SK-N-SH (cell line): ENCODE measurements around the gene SYTL5. TPM values are rescaled to one million over a fixed set of nuclear protein-coding genes. Genes with fewer than 3 reads are reported as not detected.

ENCODE experiments used
- CTCF ChIA-PET: fragments of 300-600, 350-600 bp; formaldehyde crosslinking; extraction: SDS; loops from one replicate; lab custom pipeline; 2021; lab: Yijun Ruan, JAX
- POLR2A ChIA-PET: fragments of 350-600 bp; sonication (Branson Sonifier 250); formaldehyde crosslinking; extraction: SDS; loops from one replicate; lab custom pipeline; 2020; ENCODE audit warnings: antibody characterized with exemption, inconsistent platforms; lab: Yijun Ruan, JAX
- DNase-seq: peaks from one replicate; pipeline ENCODE4 v3.0.0; 2012
- H2AFZ ChIP-seq: fragments of 200-600 bp; sonication (generic); 2 replicates; pipeline ENCODE4 v1.8.1; 2016; ENCODE audit warnings: antibody characterized with exemption, mild to moderate bottlenecking, low read depth
- H3F3A ChIP-seq: fragments of 200-600 bp; sonication (generic); replicated peaks from 2 replicates; pipeline ENCODE3; 2016; ENCODE audit warnings: antibody characterized with exemption, mild to moderate bottlenecking; ENCODE audit not compliant: insufficient read depth
- H3K27ac ChIP-seq, 2 experiments: fragments of 200-500 bp in 1 of 2; fragments of 200-600 bp in 1 of 2; sonication (Bioruptor generic) in 1 of 2; sonication (generic), shearing (Covaris generic) in 1 of 2; 2 replicates each; pipeline versions ENCODE4 v1.5.1 to v1.6.1; 2014 to 2016; ENCODE audit warnings: low read depth in 2 of 2, inconsistent platforms in 1 of 2, low read length in 1 of 2, mild to moderate bottlenecking in 1 of 2, mixed read lengths in 1 of 2
- H3K27me3 ChIP-seq: fragments of 200-600 bp; sonication (generic), shearing (Covaris generic); 2 replicates; pipeline ENCODE4 v1.6.1; 2016; ENCODE audit warnings: mixed run types; ENCODE audit not compliant: insufficient read depth
- H3K36me3 ChIP-seq, 2 experiments: fragments of 200-500 bp in 1 of 2; fragments of 200-600 bp in 1 of 2; sonication (Bioruptor generic) in 1 of 2; sonication (generic) in 1 of 2; replicated peaks in 1 of 2; 2 replicates each; pipeline versions ENCODE3 to v1.5.1; 2014 to 2016; ENCODE audit warnings: low read length in 1 of 2, mild to moderate bottlenecking in 1 of 2; ENCODE audit not compliant: insufficient read depth in 2 of 2, control insufficient read depth in 1 of 2
- H3K4me1 ChIP-seq, 2 experiments: fragments of 200-500 bp in 1 of 2; fragments of 200-600 bp in 1 of 2; sonication (Bioruptor generic) in 1 of 2; sonication (generic), shearing (Covaris generic) in 1 of 2; 2 replicates each; pipeline versions ENCODE4 v1.5.1 to v1.6.1; 2014 to 2016; ENCODE audit warnings: low read depth in 1 of 2, low read length in 1 of 2, mixed run types in 1 of 2; ENCODE audit not compliant: insufficient read depth in 2 of 2, control insufficient read depth in 1 of 2
- H3K4me2 ChIP-seq: fragments of 200-600 bp; sonication (generic), shearing (Covaris generic); 2 replicates; pipeline ENCODE4 v1.6.1; 2017; ENCODE audit warnings: mixed run types
- H3K4me3 ChIP-seq, 2 experiments: fragments of 200-500 bp in 1 of 2; fragments of 200-600 bp in 1 of 2; sonication (Bioruptor generic) in 1 of 2; sonication (generic), shearing (Covaris generic) in 1 of 2; 2 replicates each; pipeline versions ENCODE4 v1.5.1 to v1.8.1; 2014 to 2016; ENCODE audit warnings: low read depth in 2 of 2, inconsistent platforms in 1 of 2, low read length in 1 of 2, mild to moderate bottlenecking in 1 of 2, mixed read lengths in 1 of 2, moderate library complexity in 1 of 2
- H3K79me2 ChIP-seq: fragments of 200-600 bp; sonication (generic); 2 replicates; pipeline ENCODE4 v1.8.1; 2017; ENCODE audit warnings: mild to moderate bottlenecking; ENCODE audit not compliant: insufficient read depth
- H3K9ac ChIP-seq: fragments of 200-600 bp; sonication (generic); 2 replicates; pipeline ENCODE4 v1.6.1; 2017; ENCODE audit warnings: mixed run types
- H3K9me2 ChIP-seq: fragments of 200-600 bp; sonication (generic); 2 replicates; pipeline ENCODE4 v1.6.1; 2017; ENCODE audit warnings: mixed run types
- H3K9me3 ChIP-seq: fragments of 200-600 bp; sonication (generic); 2 replicates; pipeline ENCODE4 v1.6.1; 2017; ENCODE audit warnings: mixed run types, mild to moderate bottlenecking, moderate library complexity
- H4K20me1 ChIP-seq: fragments of 200-600 bp; sonication (generic); 2 replicates; pipeline ENCODE4 v1.6.1; 2017; ENCODE audit warnings: mild to moderate bottlenecking, mixed run types; ENCODE audit not compliant: insufficient read depth
- CHD2 ChIP-seq: fragments of 150-350 bp; IDR thresholded peaks from 2 replicates; pipeline ENCODE4 v1.6.1; 2018; ENCODE audit warnings: low read length; ENCODE audit not compliant: partially characterized antibody
- CTCF ChIP-seq: fragments of 200-600 bp; sonication (generic); IDR thresholded peaks from 2 replicates; pipeline ENCODE4 v1.6.1; 2017; ENCODE audit warnings: antibody characterized with exemption, mild to moderate bottlenecking, moderate library complexity
- FOSL2 ChIP-seq: IDR thresholded peaks from 2 replicates; pipeline ENCODE4 v1.4.0; 2012; ENCODE audit warnings: low read depth, mild to moderate bottlenecking, moderate library complexity, borderline replicate concordance
- FOXJ3 ChIP-seq: sonication (generic); formaldehyde crosslinking; IDR thresholded peaks from 2 replicates; pipeline ENCODE4 v1.5.1; 2020; ENCODE audit warnings: mild to moderate bottlenecking, missing genetic modification reagents
- FOXM1 ChIP-seq: IDR thresholded peaks from 2 replicates; pipeline ENCODE4 v1.4.0; 2012; ENCODE audit warnings: low read depth, mild to moderate bottlenecking
- MAX ChIP-seq: IDR thresholded peaks from 2 replicates; pipeline ENCODE4 v1.4.0; 2012; ENCODE audit warnings: low read depth
- MEF2A ChIP-seq: IDR thresholded peaks from 2 replicates; pipeline ENCODE4 v1.4.0; 2012; ENCODE audit warnings: low read depth, borderline replicate concordance
- NFIC ChIP-seq: IDR thresholded peaks from 2 replicates; pipeline ENCODE4 v1.4.0; 2012; ENCODE audit warnings: borderline replicate concordance
- NRF1 ChIP-seq: IDR thresholded peaks from 2 replicates; pipeline ENCODE4 v1.6.1; 2012; ENCODE audit warnings: low read depth, mild to moderate bottlenecking, low read length
- PBX3 ChIP-seq: IDR thresholded peaks from 2 replicates; pipeline ENCODE4; 2012
- POLR2AphosphoS5 ChIP-seq: IDR thresholded peaks from 2 replicates; pipeline ENCODE4 v1.6.1; 2012; ENCODE audit warnings: low read depth, low read length
- RAD21 ChIP-seq: IDR thresholded peaks from 2 replicates; pipeline ENCODE4 v1.6.1; 2012; ENCODE audit warnings: mild to moderate bottlenecking, low read length
- RFX5 ChIP-seq: IDR thresholded peaks from 2 replicates; pipeline ENCODE4 v1.6.1; 2012; ENCODE audit warnings: mild to moderate bottlenecking, improper control_type of control experiment, low read length
- SMC3 ChIP-seq: IDR thresholded peaks from 2 replicates; pipeline ENCODE4 v1.6.1; 2012; ENCODE audit warnings: low read depth, low read length, improper control_type of control experiment
- TEAD4 ChIP-seq: IDR thresholded peaks from 2 replicates; pipeline ENCODE4 v1.4.0; 2012; ENCODE audit warnings: mild to moderate bottlenecking, borderline replicate concordance; ENCODE audit not compliant: insufficient read depth
- WGBS: methylation state at CpG from one replicate; pipeline ENCODE4 v1.1.6; 2017; ENCODE audit warnings: low lambda C conversion rate; 5-methylcytosine and 5-hydroxymethylcytosine counted together
- polyA plus RNA-seq, 3 experiments: library from polyadenylated mRNA; depleted of rRNA; stranded (reverse); fragments of >200 nt; gene quantifications; 2 replicates each; pipeline ENCODE4 v1.2.3, GENCODE V29; 2012
- TF ChIP-seq, protein P1 (sequence below): IDR thresholded peaks from 2 replicates; pipeline ENCODE4 v1.4.0; 2012; ENCODE audit warnings: low read depth, borderline replicate concordance
- TF ChIP-seq, protein P2 (sequence below): fragments of 150-350 bp; IDR thresholded peaks from 2 replicates; pipeline ENCODE4 v1.6.1; 2017; ENCODE audit warnings: antibody characterized with exemption, low read length, low read depth, borderline replicate concordance
- TF ChIP-seq, protein P3 (sequence below): fragments of 150-350 bp; IDR thresholded peaks from 2 replicates; pipeline ENCODE4 v1.6.1; 2016; ENCODE audit warnings: mild to moderate bottlenecking, low read depth, low read length

SYTL5 gene
- polyA plus RNA-seq, 1 of the 3 experiments (the other 2 are of a cell fraction), result 0.74 TPM

DNA sequence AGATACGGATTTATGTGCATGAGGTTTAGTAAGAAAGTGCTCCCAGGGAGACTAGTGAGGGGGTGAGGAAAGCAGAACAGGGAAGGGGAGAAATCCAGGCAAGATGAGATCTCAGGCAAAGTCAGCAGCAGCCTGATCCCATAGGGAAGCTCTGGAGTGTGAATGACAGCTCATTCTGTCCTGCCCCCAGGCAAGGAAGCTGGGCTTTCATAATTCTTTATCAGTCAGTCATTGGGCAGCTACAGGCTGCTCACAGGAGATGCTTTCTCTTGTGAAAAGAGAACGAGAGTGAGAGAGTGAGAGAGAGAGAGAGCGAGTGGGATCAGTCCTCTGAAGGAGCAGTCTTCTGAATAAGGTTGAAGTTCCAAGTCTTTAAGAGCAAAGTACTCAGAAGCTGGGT is 166.2 kb downstream of the SYTL5 start:
- Histone ChIP-seq H3F3A (no peaks in the 10 kb centered on the region), H3K9ac (no peak overlapping the region), H3K27ac (no peak overlapping the region), H3K4me1 (no peaks in the 10 kb centered on the region), H2AFZ (no peak overlapping the region), H3K9me2 (no peaks in the 10 kb centered on the region), H3K4me2 (no peak overlapping the region), H3K4me3 (no peak overlapping the region), H3K27me3 (no peaks in the 10 kb centered on the region), H3K9me3 (no peaks in the 10 kb centered on the region), H3K79me2 (no peaks in the 10 kb centered on the region), H3K36me3 (no peaks in the 10 kb centered on the region), H4K20me1 (no peaks in the 10 kb centered on the region)
- TF ChIP-seq NRF1 (no peak), MAX (no peak), FOXM1 (no peak), FOSL2 (no peak), POLR2AphosphoS5 (no peak)
- TF ChIP-seq, protein P1, sequence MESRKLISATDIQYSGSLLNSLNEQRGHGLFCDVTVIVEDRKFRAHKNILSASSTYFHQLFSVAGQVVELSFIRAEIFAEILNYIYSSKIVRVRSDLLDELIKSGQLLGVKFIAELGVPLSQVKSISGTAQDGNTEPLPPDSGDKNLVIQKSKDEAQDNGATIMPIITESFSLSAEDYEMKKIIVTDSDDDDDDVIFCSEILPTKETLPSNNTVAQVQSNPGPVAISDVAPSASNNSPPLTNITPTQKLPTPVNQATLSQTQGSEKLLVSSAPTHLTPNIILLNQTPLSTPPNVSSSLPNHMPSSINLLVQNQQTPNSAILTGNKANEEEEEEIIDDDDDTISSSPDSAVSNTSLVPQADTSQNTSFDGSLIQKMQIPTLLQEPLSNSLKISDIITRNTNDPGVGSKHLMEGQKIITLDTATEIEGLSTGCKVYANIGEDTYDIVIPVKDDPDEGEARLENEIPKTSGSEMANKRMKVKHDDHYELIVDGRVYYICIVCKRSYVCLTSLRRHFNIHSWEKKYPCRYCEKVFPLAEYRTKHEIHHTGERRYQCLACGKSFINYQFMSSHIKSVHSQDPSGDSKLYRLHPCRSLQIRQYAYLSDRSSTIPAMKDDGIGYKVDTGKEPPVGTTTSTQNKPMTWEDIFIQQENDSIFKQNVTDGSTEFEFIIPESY, result no peak
- TF ChIP-seq, protein P2, sequence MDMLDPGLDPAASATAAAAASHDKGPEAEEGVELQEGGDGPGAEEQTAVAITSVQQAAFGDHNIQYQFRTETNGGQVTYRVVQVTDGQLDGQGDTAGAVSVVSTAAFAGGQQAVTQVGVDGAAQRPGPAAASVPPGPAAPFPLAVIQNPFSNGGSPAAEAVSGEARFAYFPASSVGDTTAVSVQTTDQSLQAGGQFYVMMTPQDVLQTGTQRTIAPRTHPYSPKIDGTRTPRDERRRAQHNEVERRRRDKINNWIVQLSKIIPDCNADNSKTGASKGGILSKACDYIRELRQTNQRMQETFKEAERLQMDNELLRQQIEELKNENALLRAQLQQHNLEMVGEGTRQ, result no peak
- POLR2A ChIA-PET, result no interaction called here
- 15% methylated on average over 3 of the region's 3 CpGs for WGBS
- DNase-seq, result no peak
- CTCF ChIA-PET, result interaction anchor here (1.8 to 4.4 kb wide), 3 partner anchors 19 to 427 kb away, joined by 5 to 22 read pairs (median 8); no protein-coding TSS in a partner anchor

- POLR2A ChIA-PET, result no interaction called here
- Histone ChIP-seq H3K4me1 (no peaks in the 10 kb centered on the region), H3K79me2 (no peaks in the 10 kb centered on the region), H2AFZ (no peak overlapping the region), H3K4me2 (no peak overlapping the region), H3K9ac (no peak overlapping the region), H3K27me3 (no peaks in the 10 kb centered on the region), H4K20me1 (no peaks in the 10 kb centered on the region), H3K4me3 (no peak overlapping the region), H3F3A (no peaks in the 10 kb centered on the region), H3K36me3 (no peaks in the 10 kb centered on the region), H3K9me2 (no peaks in the 10 kb centered on the region), H3K27ac (no peak overlapping the region), H3K9me3 (no peaks in the 10 kb centered on the region)
- 17% methylated on average over 3 of the region's 3 CpGs for WGBS
- CTCF ChIA-PET, result interaction anchor here (0.6 to 4.4 kb wide), 15 partner anchors 9 to 435 kb away, joined by 3 to 30 read pairs (median 4); no protein-coding TSS in a partner anchor
- TF ChIP-seq, protein P3, sequence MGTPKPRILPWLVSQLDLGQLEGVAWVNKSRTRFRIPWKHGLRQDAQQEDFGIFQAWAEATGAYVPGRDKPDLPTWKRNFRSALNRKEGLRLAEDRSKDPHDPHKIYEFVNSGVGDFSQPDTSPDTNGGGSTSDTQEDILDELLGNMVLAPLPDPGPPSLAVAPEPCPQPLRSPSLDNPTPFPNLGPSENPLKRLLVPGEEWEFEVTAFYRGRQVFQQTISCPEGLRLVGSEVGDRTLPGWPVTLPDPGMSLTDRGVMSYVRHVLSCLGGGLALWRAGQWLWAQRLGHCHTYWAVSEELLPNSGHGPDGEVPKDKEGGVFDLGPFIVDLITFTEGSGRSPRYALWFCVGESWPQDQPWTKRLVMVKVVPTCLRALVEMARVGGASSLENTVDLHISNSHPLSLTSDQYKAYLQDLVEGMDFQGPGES, result no peak
- TF ChIP-seq NRF1 (no peak), RAD21 (peak; percentile 80), MEF2A (no peak), NFIC (no peak), CHD2 (no peak), SMC3 (peak; percentile 47), FOXJ3 (no peak), TEAD4 (no peak), CTCF (peak; percentile 64), PBX3 (no peak), RFX5 (no peak)
- peak; percentile 38 for DNase-seq
Measured at GRCh38 chrX:38175139-38175538, 168.8 kb downstream of the SYTL5 start.
